GM23248 (cell line): Measurements from ENCODE around the gene SGK1. TPM values are rescaled to one million over a fixed set of nuclear protein-coding genes. Genes with fewer than 3 reads are reported as not detected.

Experiments
- DNase-seq: peaks from one replicate; pipeline ENCODE4 v3.0.0-alpha.2; 2015
- H2AFZ ChIP-seq: fragments of 200-600 bp; sonication (generic); 2 replicates; pipeline ENCODE4 v1.6.1; 2016; ENCODE audit warnings: antibody characterized with exemption
- H3F3A ChIP-seq: fragments of 200-600 bp; sonication (generic); 2 replicates; pipeline ENCODE4 v1.6.1; 2016; ENCODE audit warnings: mild to moderate bottlenecking, antibody characterized with exemption, mixed run types; ENCODE audit not compliant: insufficient read depth
- H3K27ac ChIP-seq: fragments of 200-600 bp; sonication (generic); 2 replicates; pipeline ENCODE4 v1.5.1; 2016; ENCODE audit warnings: mild to moderate bottlenecking
- H3K27me3 ChIP-seq: fragments of 200-600 bp; sonication (generic); replicated peaks from 2 replicates; pipeline ENCODE4 v1.6.1; 2016; ENCODE audit warnings: mild to moderate bottlenecking; ENCODE audit not compliant: insufficient read depth
- H3K36me3 ChIP-seq: fragments of 200-600 bp; sonication (generic); 2 replicates; pipeline ENCODE4 v1.6.1; 2016; ENCODE audit warnings: low read depth, mild to moderate bottlenecking
- H3K4me1 ChIP-seq: fragments of 200-600 bp; sonication (generic); 2 replicates; pipeline ENCODE4 v1.6.1; 2016; ENCODE audit warnings: mild to moderate bottlenecking; ENCODE audit not compliant: insufficient read depth
- H3K4me2 ChIP-seq: fragments of 200-600 bp; sonication (generic); one replicate; pipeline ENCODE4 v1.6.1; 2016; ENCODE audit warnings: mild to moderate bottlenecking; ENCODE audit not compliant: unreplicated experiment
- H3K4me3 ChIP-seq: fragments of 200-600 bp; sonication (generic); 2 replicates; pipeline ENCODE4 v1.5.1; 2016; ENCODE audit warnings: mild to moderate bottlenecking
- H3K79me2 ChIP-seq: fragments of 200-600 bp; sonication (generic); 2 replicates; pipeline ENCODE4 v1.6.1; 2016; ENCODE audit warnings: mild to moderate bottlenecking; ENCODE audit not compliant: insufficient read depth
- H3K9ac ChIP-seq: fragments of 200-600 bp; sonication (generic); 2 replicates; pipeline ENCODE4 v1.6.1; 2016; ENCODE audit warnings: mild to moderate bottlenecking
- H3K9me2 ChIP-seq: fragments of 200-600 bp; sonication (generic); 2 replicates; pipeline ENCODE4 v1.6.1; 2016; ENCODE audit warnings: mixed run types, mild to moderate bottlenecking, moderate library complexity; ENCODE audit not compliant: insufficient read depth
- H3K9me3 ChIP-seq: fragments of 200-600 bp; sonication (generic); one replicate; pipeline ENCODE4 v1.6.1; 2017; ENCODE audit warnings: low read depth
- H4K20me1 ChIP-seq: fragments of 200-600 bp; sonication (generic); 2 replicates; pipeline ENCODE4 v1.6.0; 2016; ENCODE audit not compliant: insufficient read depth
- EZH2 ChIP-seq: fragments of 200-600 bp; sonication (generic); IDR thresholded peaks from 2 replicates; pipeline ENCODE4 v1.6.1; 2018; ENCODE audit warnings: antibody characterized with exemption, mild to moderate bottlenecking; ENCODE audit not compliant: insufficient read depth, poor library complexity, severe bottlenecking
- EZH2phosphoT487 ChIP-seq: fragments of 200-600 bp; sonication (generic); IDR thresholded peaks from 2 replicates; pipeline ENCODE4 v1.6.1; 2018; ENCODE audit warnings: antibody characterized with exemption, moderate library complexity, mild to moderate bottlenecking, low read depth; ENCODE audit not compliant: insufficient read depth
- WGBS, 2 experiments: methylation state at CpG; one replicate each; pipeline ENCODE4 v1.1.6; 2015 to 2017; ENCODE audit warnings: low lambda C conversion rate in 2 of 2, low coverage in 1 of 2; ENCODE audit errors: missing lambda C conversion rate in 2 of 2; 5-methylcytosine and 5-hydroxymethylcytosine counted together
- in situ Hi-C: fragments of 300-500 bp; cut with MboI; formaldehyde crosslinking; loops from 2 replicates; pipeline ENCODE4 v1.15.0; 2020
- polyA plus RNA-seq: library from polyadenylated mRNA; unstranded; fragments of >200 nt; fragmentation: Nextera tagmentation; extraction: Ambion mirVana; gene quantifications from 2 replicates; pipeline ENCODE4 v1.2.1, GENCODE V29; 2016
- total RNA-seq: library from RNA; depleted of rRNA; stranded (reverse); fragments of >200 nt; shearing (Covaris generic); gene quantifications from 2 replicates; pipeline ENCODE4 v1.2.3, GENCODE V29; 2014; rRNA removed

Gene SGK1
- total RNA-seq (208 and 228 TPM in 2 replicates), polyA plus RNA-seq (127 and 134 TPM in 2 replicates)

DNA sequence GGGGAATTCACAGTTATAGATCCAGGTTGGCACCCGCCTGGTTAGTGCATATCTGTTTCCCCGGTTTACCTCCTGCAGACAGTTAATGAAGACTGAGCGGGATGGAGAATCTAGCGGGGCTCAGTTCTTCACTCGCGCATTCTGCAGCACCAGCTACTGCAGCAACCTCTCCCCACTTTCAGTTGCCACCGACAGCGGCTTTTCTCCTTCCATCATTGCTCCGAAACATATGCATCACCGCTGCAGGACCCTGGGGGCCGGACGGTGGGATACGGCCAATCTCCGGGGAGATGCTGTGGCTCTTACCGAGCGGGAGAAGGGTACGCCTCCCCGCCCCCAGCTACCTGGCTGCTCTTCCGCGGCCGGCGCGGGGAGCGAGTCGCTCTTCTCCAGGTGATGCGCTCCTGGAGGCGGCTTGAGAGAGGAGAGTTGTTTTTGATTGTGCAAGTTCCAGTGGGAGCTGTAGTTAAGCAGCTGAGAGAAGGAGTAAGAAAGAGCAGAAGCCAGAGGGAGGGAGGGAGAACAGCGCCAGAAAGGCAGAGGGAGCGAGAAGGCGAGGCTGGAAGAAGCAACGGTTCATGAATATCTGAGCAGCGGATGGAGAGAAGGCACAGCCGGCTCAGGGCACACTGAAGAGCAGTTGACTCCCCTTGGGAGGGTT, at the start of gene SGK1:
Gene SGK1 (minus strand): TSS at position 642 of the 661 bp plus-strand sequence. CDS start 652 bp downstream, outside the sequence.
- Histone ChIP-seq H2AFZ (peak within 1 kb of the TSS; percentile 92), H3K9ac (peak within 1 kb of the TSS; percentile 54), H3K27me3 (no peaks in the 10 kb centered on the region), H3K4me1 (no peaks in the 10 kb centered on the region), H3K4me2 (peak within 1 kb of the TSS; percentile 98), H3K4me3 (peak within 1 kb of the TSS; percentile 82), H3K79me2 (no peaks in the 10 kb centered on the region), H3K9me2 (no peaks in the 10 kb centered on the region), H4K20me1 (no peaks in the 10 kb centered on the region), H3K9me3 (no peaks in the 10 kb centered on the region), H3F3A (no peaks in the 10 kb centered on the region), H3K27ac (no peak within 1 kb of the TSS), H3K36me3 (no peaks in the 10 kb centered on the region)
- WGBS, 2 experiments: 1 to 2% methylated on average over 33 of the region's 33 CpGs
- TF ChIP-seq EZH2phosphoT487 (no peak), EZH2 (no peak)
- in situ Hi-C loops: no loop called here
- DNase-seq: peak; percentile 57

DNA sequence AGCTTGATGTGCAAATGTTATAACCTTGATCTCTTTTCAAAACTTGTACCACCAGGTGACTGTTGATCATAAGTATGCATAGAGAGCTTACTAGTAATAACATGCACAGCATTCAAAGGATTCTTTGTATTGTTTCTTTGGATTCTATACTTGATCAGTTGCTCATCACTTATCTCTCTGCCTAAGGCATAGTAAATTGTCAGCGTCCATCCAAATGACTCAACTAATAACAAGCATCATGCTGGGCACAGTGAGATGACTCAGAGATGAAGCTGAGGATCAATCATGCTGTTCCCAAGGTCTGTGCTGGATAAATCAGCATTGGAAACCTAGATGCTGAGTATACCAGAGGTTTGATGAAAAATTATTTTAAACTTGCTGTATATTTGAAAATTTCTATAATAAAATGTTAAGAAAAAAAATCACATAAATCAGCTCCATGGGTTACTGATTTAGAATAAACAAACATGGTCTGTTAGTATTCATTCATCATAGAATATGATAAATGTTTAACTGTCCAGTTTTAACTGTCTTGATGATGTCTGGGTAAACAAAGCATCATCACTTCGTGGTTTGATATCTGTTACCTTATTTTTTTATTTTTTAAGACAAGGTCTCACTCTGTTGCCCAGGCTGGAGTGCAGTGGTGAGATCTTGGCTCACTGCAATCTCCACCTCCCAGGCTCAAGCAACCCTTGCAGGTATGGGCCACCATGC, 45.6 kb upstream of the SGK1 start:
- peaks cover 23% of the 10 kb centered on the region for H3K4me1 ChIP-seq

DNA sequence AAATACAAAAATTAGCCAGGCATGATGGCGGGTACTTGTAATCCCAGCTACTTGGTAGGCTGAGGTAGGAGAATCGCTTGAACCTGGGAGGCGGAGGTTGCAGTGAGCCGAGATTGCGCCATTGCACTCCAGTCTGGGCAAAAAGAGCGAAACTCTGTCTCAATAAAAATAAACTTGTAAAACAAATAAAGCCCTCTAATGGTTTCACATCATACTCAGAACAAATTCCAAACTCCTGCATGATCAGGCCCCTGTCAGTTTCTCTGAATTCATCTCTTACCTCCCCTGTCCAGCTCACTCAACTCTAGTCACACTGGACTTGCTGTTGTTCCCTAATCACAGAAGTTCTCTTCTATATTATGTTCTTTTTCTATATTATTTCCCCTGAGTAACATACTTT, 43.1 kb upstream of the SGK1 start:
- Histone ChIP-seq H3K9me3 (no peaks in the 10 kb centered on the region), H2AFZ (no peak overlapping the region), H3K79me2 (no peaks in the 10 kb centered on the region), H3K4me3 (no peak overlapping the region), H3K27ac (no peak overlapping the region), H3K9ac (no peak overlapping the region), H3K9me2 (no peaks in the 10 kb centered on the region), H3K27me3 (no peaks in the 10 kb centered on the region), H3K4me2 (no peak overlapping the region), H3K4me1 (peaks cover 33% of the 10 kb centered on the region), H4K20me1 (no peaks in the 10 kb centered on the region), H3F3A (peaks cover 22% of the 10 kb centered on the region), H3K36me3 (no peaks in the 10 kb centered on the region)
- in situ Hi-C loops: no loop called here
- WGBS, 2 experiments: 99% methylated on average over 6 of the region's 6 CpGs
- TF ChIP-seq EZH2phosphoT487: no peak
- no peak for TF ChIP-seq EZH2
- DNase-seq: no peak

More for the DNA sequence above, 45.6 kb upstream of the SGK1 start:
- in situ Hi-C loops: no loop called here
- Histone ChIP-seq H3K36me3 (no peaks in the 10 kb centered on the region), H3K27ac (peak overlapping the region; percentile 55), H3K79me2 (no peaks in the 10 kb centered on the region), H3F3A (peaks cover 18% of the 10 kb centered on the region), H3K9me2 (no peaks in the 10 kb centered on the region), H3K9me3 (no peaks in the 10 kb centered on the region), H3K4me3 (peak overlapping the region; percentile 19; the same call in 1 of the 2 replicates), H3K4me2 (peak overlapping the region; percentile 49), H3K27me3 (no peaks in the 10 kb centered on the region), H2AFZ (no peak overlapping the region), H3K9ac (0 out of 2 replicates have a peak overlapping the region, but pooled peaks have one; percentile 4), H4K20me1 (no peaks in the 10 kb centered on the region)
- TF ChIP-seq EZH2phosphoT487: 0 out of 2 replicates have a peak, but pooled peaks have one; percentile 27
- no peak for TF ChIP-seq EZH2
- DNase-seq: peak; percentile 93
- 37 to 39% methylated on average over 2 of the region's 2 CpGs for WGBS, 2 experiments

DNA sequence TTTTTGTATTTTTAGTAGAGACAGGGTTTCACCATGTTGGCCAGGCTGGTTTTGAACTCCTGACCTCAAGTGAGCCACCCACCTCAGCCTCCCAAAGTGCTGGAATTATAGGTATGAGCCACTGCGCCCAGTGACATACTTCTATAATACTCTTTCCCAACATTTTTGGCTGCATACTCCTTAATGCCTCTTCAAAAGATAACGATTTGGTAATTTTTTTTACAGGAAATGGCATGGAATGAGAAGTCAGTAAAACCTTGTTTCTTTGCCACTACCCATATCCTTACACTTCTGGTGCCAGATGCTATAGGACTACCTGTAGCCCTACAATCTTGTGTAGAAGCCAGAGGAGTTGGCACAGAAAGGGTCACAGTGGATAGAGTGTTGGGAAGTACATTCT, 41.4 kb upstream of the SGK1 start:
- DNase-seq: peak; percentile 36
- Histone ChIP-seq H2AFZ (no peak overlapping the region), H3K27me3 (no peaks in the 10 kb centered on the region), H3K4me3 (no peak overlapping the region), H3K27ac (no peak overlapping the region), H3F3A (peaks cover 20% of the 10 kb centered on the region), H3K9ac (no peak overlapping the region), H3K79me2 (no peaks in the 10 kb centered on the region), H3K4me2 (no peak overlapping the region), H3K9me2 (no peaks in the 10 kb centered on the region), H4K20me1 (no peaks in the 10 kb centered on the region), H3K36me3 (no peaks in the 10 kb centered on the region), H3K4me1 (peaks cover 33% of the 10 kb centered on the region), H3K9me3 (no peaks in the 10 kb centered on the region)
- WGBS, 2 experiments: 59 to 63% methylated on average over 2 of the region's 2 CpGs
- TF ChIP-seq EZH2: no peak
- TF ChIP-seq EZH2phosphoT487: no peak
- in situ Hi-C loops: no loop called here
